GM18519 (cell line): ENCODE results near the gene USP28.
"Not testable (repeated sequence)": the region's sequence is repeated elsewhere in the genome, so short reads cannot be mapped to it uniquely, and the experiment has no call there.

Source experiments
- ATAC-seq: cut with Tn5 transposase; IDR thresholded peaks from one replicate; pipeline ENCODE4 v1.9.1; 2021; ENCODE audit warnings: mild to moderate bottlenecking, moderate library complexity; ENCODE audit not compliant: unreplicated experiment, low FRiP score

The USP28 gene

GRCh38 chr11:113778111-113778910 lies 97.1 kb downstream of the USP28 start:
- no peak for ATAC-seq

- no peak for ATAC-seq
Observed at GRCh38 chr11:113774174-113774503, 101.2 kb downstream of the USP28 start.

- ATAC-seq, result peak; percentile 86
Observed at GRCh38 chr11:113773416-113774173, 101.8 kb downstream of the USP28 start, which contains the start of gene ZW10. Gene ZW10, minus strand, starts transcription at chr11:113773692. Its CDS starts 26 bp downstream, at chr11:113773666.

- ATAC-seq, result no peak
Observed at GRCh38 chr11:113773092-113773415, 102.3 kb downstream of the USP28 start.

GRCh38 chr11:113771964-113772363 lies 103.4 kb downstream of the USP28 start:
- ATAC-seq, result no peak

- ATAC-seq, result no peak
Observed at GRCh38 chr11:113764527-113765219, 110.7 kb downstream of the USP28 start.

GRCh38 chr11:113763040-113763439 lies 112.3 kb downstream of the USP28 start:
- not testable (repeated sequence) for ATAC-seq

- no peak for ATAC-seq
Observed at GRCh38 chr11:113760241-113760640, 115.1 kb downstream of the USP28 start.

- ATAC-seq, result no peak
Observed at GRCh38 chr11:113752932-113753331, 122.4 kb downstream of the USP28 start.
